HG03520 (cell line): ENCODE measurements around the gene MPI.

Experiments used
- ATAC-seq: cut with Tn5 transposase; IDR thresholded peaks from one replicate; pipeline ENCODE4 v1.9.1; 2021; ENCODE audit warnings: mild to moderate bottlenecking, moderate library complexity; ENCODE audit not compliant: unreplicated experiment

Gene MPI, protein sequence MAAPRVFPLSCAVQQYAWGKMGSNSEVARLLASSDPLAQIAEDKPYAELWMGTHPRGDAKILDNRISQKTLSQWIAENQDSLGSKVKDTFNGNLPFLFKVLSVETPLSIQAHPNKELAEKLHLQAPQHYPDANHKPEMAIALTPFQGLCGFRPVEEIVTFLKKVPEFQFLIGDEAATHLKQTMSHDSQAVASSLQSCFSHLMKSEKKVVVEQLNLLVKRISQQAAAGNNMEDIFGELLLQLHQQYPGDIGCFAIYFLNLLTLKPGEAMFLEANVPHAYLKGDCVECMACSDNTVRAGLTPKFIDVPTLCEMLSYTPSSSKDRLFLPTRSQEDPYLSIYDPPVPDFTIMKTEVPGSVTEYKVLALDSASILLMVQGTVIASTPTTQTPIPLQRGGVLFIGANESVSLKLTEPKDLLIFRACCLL

DNA sequence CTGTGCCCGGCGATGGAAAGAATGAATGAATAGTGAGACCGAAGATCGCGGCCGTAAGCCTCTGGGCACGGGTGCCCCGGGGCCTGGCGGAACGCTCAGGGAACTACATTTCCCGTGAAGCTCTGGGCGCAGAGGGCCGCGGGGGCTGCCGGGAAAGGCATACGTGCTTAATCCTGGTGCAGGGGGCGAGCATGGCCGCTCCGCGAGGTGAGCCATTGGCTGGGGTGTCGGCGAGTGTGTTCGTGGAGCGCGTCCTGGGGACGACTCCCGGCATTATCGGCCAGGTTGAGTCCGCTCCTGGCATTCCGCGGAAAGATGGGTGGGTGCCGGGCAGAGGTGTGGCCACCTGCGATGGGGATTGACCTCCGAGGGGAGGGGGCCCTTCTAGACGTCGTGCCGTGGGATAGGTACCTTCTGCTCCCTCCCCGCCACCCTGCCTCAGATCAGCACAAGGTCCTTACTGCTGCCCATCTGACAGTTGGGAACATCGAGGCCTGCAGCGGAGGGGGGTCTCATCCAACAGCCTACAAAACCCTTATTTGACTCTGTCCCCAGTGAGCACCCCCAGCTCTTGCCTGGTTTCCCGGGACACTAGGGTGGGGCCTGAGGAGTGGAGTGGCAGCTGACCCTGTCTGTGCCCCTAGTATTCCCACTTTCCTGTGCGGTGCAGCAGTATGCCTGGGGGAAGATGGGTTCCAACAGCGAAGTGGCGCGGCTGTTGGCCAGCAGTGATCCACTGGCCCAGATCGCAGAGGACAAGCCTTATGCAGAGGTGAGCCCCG lies at the start of gene MPI:
Gene MPI (plus strand): TSS at position 160 of the 782 bp plus-strand sequence. CDS start 32 bp downstream, at position 192.
- ATAC-seq = peak; percentile 77

DNA sequence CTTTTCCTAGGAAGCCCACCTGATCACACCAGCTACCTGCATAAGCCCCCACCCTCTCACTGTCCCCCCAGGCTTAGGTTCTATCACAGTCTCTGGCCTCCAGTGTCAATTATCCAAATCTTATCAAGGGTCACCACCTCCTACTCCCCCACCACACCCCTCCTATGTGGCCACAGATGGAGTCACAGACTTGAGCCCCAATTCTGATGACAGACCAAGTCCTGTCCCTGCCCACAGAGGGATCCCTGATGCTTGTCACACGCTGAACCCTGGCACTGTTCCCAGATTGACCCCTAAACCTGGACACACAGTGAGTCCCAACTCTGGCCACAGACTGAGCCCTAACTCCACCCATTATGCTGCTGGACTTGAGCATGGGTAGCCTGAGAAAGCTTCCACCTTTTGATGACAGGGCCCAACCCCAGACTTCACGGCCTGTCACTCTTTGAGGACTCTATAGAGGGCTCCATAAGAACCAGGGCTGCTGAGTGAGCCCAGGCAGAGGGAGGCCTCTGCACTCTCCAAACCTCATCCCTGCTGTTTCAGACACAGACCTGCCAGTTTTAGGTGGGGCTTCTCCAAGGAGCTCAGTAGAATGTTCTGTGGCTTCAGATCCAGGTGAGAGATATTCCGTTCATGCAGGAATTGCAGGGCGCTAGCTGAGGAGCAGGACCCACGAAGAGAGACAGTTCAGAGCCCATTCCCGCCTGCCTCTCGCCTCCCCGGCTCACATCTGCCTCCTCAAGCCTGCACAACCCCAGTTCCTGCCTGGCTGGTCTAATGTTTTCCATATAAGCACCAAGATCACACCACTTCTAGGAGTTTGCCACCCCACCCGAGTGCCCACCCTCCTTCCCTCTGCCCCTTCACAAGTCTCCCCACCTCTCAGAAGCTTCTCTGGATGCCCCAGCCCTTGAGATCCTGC lies 48.7 kb upstream of the MPI start:
- no peak for ATAC-seq

DNA sequence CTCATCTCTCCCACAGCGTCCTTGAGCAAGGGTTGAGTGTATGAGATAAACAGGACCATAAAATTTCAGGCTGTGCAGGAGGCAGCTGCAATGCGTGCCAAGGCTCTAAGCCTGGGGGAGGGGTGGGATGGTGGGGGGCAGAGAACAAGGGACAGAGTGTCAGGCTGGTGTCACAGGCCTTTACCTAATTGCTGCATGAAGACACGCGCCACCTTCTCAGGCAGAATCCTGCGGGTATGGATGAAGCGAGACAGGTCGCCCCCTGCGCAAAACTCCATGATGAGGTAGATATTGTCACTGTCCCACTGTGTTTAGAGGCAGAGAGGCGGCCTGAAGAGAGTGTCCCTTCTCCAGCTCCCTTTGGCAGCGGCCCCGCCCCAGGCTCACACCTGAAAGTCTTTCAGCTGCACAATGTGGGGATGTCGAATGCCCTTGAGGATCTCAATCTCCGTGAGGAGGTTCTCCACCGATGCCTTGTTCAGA lies 47.9 kb upstream of the MPI start:
- no peak for ATAC-seq

DNA sequence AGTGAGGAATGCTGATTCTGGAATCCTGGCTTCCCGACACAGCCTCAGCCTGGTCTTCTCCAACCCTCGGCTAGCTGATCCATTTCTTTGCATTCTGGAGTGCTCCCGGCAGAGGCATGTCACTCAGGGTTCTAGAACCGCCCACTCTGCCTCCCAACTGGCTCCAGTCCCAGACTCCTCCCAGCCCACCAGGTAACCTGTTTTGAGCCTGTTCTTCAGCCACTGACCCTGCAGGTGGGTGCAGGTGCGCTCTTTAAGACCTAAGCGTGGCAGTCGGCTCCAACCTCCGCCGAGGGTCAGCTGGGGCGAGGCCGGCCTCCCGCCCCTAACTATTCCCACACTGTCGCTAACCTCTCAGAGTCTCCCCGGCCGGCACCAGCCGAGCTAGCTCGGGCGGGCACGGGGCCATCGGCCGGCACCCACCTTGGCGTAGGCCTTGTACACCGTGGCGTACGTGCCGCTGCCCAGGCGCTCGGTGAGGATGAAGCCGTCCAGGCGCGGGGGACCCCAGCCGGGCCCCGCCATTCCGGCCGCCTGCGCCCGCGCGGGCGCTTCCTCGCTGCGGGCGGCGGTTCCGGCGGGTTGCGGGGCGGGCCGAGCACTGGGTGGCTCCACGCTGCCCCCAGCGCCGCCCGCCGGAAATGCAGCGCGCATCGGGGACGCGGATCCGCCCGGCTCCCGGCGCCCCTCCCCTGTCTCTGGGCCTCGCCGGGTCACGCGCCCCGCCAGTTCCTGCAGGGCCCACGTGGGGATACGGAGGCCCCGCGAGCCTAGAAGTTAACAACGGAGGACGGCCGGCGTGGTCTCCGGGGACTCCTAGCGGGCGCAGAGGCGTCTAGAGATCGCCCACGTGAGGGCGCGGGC lies 47.0 kb upstream of the MPI start, which contains the start of gene ULK3:
Gene ULK3 (minus strand): TSS at position 576 of the 864 bp plus-strand sequence. CDS start 51 bp downstream, at position 525.
- peak; percentile 74 for ATAC-seq

DNA sequence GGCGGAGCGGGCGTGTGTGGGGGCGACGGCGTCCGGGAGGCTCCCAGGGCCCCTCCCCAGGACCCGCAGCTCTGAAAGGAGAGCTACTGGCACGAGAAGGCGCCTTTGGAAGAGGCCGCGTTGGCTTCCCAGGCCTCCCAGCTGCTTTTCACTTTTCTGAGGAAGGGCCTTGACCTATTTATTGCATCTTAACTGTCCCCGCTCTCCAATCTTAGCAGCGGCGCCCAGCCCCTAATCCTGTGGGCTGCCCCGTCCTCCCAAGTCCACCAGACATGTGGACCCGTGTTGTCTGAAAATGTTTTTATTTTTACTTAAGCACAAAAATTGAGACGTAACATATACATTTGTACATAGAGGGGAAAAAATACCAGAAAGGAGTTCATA lies 46.4 kb upstream of the MPI start:
- ATAC-seq = no peak

DNA sequence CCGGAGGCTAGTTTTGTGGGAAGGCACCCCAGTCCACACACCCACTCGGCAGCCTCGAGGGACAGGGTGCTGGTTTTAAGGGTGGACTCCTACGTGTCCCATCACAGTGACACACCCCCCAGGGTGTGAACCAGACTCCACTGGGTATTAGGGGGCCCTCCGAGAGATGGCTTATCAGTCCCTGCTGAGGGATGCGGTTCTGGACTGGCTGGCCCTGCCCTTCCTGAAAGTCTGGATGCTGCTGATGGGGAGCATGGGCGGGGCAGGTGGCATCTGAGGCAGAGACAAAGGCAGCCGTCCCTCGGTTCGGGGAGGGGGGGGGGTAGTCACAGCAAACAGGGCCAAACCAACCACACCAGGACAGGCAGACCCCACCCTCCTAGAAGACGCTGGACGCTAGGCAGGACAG lies 45.9 kb upstream of the MPI start:
- no peak for ATAC-seq

DNA sequence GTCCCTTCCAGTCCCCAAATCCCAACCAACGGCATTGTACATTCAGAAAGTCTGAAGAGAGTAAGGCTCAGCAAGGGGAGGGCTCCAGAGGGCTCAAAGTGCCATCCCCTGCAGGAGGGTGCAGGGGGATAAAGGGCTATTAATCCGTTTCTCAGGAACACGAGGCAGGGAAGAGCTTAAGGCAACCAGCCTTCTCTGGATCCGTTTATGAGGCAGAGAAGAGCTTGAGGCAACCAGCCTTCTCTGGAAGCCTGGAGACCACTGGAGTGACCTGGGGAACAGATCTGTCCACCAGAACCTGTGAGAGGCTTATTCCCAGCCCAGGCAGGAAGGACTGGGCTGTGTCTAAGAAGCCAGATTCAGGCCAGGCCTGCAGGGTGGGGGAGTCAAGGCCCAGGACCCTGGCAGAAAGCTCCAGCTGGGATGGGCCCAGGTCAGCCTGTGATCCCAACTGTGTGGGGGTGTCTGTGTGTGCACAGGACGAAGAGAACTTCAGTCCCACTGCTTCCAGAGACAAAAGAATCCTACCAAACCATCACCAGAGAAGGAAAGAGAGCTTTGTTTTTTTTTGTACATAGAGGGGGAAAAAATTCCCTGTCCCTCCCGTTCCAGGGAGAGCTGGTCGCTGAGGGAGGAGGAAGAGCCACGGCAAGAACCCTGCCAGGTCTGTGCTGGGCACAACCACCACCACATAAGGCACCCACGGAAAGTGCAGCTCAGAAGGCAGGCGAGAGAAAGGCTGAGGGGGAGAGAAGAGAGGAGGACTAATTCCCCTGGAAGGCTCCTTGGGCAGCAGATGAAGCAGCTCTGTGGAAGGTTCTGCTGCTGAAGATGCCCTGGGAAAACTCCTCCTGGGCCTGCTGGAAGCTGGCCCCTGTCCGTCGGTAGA lies 45.3 kb upstream of the MPI start:
- ATAC-seq = no peak

DNA sequence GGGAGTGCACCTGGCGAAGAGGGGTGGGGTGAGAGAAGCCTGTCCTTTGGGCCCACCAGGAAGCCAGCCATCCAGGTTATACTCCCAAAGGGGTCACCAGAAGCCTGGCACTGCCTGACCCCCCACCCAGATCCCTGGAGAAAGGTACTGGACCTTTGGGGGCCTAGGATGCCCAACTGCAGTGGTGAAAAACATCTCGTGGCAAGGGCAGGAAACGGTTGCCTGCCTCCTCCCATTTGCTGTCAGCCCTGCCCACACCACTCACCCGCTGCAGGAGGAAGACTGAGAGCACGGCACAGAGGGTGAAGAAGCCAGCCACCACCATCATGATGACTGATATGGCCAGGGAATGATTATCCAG lies 44.7 kb upstream of the MPI start:
- ATAC-seq = no peak

DNA sequence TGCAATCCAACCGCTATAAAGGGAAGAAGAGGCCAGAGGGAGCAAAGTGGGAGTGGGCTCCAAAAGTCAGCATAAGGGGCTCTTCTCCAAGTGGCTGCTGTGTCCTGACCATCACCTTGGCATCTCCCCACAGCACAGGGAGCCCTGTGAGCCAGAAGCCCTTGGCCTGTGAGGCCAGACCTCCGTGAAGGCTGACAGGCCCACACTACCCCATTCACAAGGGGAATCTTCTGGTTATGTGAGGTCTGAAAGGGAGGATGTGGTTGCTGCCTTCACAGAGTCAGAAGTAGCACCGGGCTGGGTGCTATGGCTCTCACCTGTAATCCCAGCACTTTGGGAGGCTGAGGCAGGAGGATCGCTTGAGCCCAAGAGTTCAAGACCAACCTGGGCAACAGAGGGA lies 44.3 kb upstream of the MPI start:
- ATAC-seq = no peak

DNA sequence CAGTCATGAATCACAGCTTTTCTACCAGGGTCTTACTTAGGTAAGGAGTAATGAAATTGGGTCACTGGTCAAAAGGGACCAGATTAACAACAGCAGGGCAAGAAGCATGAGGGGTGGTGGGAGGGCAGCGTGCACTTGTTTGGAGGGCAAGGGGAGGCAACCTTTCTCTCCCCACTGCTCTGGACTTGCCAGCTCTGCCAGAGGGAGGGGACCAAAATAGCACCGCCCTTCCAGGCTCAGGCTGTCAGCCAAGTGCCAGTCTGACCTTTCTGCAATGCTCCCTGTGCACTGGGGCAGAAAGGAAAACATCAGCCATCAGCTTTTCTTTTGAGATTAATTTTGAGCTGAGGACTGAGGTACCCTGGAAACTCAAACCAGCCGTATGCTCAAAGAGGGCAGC lies 42.4 kb upstream of the MPI start:
- ATAC-seq = no peak

DNA sequence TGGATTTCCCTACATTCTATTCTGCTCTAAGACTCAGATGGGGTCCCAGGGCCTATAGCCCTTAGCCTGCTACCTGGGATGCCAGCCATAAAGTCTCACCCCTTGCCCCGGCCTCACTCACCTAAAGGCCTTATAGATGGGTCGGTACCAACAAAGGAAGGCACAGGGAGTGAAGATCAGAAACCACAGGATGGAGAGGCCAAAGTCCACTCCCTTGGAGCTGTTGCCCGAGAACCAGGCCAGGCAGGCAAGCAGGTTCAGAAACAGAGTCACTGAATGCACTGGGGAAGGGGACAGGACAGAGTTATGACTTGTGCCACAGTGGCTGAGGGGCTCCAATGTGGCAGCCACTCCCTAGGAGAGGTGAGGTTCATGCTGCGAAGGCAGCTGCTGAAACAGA lies 39.4 kb upstream of the MPI start:
- ATAC-seq = no peak

DNA sequence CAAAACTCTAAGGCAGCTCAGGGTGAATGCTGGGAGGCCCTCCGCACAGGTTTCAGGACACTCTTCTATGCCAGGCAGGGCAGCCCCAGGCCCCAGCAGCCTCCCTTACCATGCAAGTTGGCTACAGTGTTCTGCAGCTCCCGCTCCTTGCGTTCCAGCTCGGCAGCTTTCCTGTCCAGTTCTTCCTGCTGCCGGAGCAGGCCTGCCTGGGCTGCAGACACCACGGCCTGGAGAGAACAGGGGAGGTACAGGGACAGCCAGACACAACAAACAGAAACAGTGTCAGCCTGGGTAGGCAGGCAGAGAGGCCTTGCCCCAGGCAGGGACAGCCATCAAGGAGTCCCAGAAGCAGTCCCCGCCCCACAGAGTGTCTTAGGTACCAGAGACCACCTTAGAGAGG lies 37.9 kb upstream of the MPI start:
- ATAC-seq = no peak

DNA sequence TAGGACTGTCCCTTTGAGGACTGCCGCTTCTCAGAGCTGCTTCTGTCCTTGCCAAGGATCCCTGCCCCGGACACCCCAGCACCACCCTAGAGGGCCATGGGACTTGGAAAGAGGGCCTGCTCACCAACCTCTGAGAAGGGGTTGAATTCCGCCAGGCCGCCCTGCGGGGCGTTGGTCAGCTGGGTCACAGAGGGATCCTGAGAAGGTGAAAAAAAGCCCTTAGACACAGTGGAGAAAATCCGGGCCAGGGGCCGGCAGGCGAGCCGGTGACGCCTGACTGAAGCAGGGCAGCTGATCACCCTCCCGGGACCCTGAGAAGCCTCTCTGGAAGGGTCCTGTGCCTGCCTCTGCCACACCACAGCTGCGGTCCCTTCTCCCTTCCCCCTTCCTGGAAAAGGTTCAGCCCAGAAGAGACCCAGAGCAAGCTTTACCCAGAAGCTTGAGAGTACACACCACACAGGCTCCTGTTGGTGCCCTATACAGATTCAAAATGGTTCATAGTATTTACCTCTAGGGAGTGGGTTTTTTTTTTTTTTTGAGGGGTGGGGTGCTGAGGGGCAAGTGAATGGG lies 35.3 kb upstream of the MPI start:
- no peak for ATAC-seq

DNA sequence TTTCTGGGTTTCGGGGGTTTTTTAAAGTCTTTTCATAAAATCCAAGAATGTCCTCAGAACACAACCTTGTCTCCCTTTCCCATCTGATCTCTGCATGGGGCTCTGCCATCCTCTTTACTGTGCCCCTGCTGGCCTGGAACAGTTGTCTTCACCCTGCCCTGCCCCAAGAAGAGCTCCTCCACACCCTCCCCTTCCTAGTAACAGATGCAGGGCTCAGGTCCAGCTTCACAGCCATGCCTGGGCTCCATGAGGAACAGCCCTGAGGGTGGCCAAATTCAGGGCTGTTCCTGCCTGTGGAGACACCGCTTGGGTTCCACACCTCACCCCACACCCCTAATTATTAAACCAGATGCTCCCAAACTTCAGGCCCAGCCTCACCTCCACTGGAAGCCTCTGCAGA lies 34.0 kb upstream of the MPI start:
- ATAC-seq = no peak

DNA sequence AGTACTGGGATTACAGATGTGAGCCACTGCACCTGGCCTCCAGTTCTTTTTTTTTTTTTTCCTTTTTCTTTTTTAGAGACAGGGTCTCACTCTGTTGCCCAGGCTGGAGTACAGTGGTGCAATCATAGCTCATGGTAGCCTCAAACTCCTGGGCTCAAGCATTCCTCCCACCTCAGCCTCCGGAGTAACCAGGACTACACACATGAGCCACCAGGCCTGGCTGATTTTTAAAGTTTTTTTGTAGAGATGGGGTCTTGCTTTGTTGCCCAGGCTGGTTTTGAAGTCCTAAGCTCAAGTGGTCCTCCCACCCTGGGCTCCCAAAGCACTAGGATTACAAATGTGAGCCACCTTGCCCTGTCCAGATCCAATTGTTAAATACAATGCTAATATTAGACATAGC lies 33.3 kb upstream of the MPI start:
- ATAC-seq = no peak

DNA sequence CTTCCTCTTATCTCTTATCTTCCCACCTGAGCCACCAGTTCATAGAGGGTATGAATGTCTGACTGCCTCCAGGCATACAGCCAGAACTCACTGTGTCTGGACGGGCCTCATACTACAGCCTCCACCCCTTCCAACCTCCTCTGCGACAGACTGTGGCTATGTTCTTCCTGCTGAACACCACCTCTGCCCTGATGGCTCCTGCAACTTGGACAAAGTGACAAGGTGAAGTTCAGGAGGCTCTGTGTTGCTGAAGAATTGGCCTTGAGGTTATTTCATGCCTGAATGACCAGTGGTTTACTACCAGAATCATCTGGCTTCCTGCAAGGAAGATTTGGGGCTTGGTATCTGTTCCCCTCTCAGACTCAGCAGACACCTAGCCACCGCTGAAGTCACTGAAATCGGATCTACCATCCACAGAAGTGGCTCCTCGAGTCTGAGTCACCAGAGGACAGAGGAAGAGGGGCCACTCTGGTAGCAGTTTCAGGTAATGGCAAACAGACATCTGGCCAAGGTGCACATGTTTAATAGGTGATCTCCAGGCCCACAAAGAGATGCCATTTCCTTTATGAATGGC lies 32.7 kb upstream of the MPI start:
- peak; percentile 49 for ATAC-seq

DNA sequence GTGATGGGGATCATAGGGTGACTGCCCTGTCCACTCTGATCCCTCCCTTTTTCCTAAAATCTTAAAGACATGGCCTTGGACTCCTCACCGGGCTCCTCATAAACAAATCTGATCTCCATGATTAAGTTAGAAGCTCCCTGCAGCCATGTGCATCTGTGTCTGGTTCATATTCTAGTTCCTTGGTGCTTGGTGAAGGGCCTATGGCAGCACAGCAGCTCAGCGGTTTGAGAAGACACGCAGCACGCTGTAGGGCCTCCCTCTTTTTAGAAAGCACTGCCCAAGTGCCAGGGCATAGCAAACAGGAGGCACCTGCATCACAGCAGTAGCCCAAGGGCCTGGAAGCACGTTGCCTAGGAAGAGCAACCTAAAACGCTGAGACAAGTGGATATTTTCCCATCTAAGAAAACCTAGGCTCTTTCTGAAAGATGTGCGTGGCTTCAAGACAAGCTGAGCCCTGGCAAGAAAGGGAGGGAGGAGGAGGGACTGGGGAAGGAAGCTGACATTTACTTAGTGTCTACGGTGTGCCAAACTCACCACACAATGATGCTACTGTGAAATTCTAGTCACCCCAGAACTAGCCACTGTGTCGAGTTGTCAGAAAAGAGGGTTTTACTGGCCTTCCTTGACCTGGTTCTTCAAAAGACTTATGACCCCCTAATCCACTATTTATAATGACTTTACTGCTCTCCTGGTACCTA lies 32.0 kb upstream of the MPI start:
- ATAC-seq = no peak

DNA sequence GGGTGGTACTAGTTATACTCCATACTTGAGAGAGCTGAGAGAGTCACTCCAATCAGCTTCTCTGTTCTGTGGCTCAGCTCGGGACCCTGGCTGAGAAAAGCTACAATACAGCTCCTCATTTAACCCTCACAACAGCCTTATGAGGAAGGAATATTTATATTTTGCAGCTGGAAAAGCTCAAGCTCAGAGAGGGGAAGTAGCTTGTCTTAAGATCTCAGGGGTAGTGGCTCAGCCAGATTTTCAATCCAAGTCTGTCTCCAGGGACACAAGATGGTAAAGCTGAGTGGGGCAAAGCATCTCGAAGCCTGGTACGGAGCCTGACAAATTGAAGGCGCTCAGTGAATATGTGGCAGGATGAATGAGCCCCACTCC lies 31.5 kb upstream of the MPI start:
- no peak for ATAC-seq
